Natural killer cell (primary cell): Measurements from ENCODE around the gene NETO2. TPM values are rescaled to one million over a fixed set of nuclear protein-coding genes. Genes with fewer than 3 reads are reported as not detected.
A peak's percentile ranks its signal among the peaks of the same experiment; 100 is the strongest.

Source experiments
- ATAC-seq, 3 donors: fragments of 150-1000 bp in 2 of 3; fragments of 200-7000 bp in 1 of 3; cut with Tn5 transposase; 1 replicate in 1 of 3; 2 replicates in 2 of 3; pipeline ENCODE4 v1.10.0; 2021; ENCODE audit warnings: mild to moderate bottlenecking in 2 of 3, moderate library complexity in 2 of 3
- DNase-seq, 2 donors: peaks; one replicate each; pipeline versions ENCODE4 v3.0.0 to v3.0.0-alpha.2; 2013 to 2021; ENCODE audit warnings: mixed read lengths in 1 of 2
- H3K27ac ChIP-seq: one replicate; pipeline ENCODE4 v1.5.1; 2013; ENCODE audit warnings: mild to moderate bottlenecking, low read length
- H3K27me3 ChIP-seq: one replicate; pipeline ENCODE4 v1.6.1; 2013; ENCODE audit warnings: low read length; ENCODE audit not compliant: control insufficient read depth, insufficient read depth
- H3K36me3 ChIP-seq: one replicate; pipeline ENCODE4 v1.6.1; 2013; ENCODE audit warnings: low read length; ENCODE audit not compliant: control insufficient read depth, insufficient read depth
- H3K4me1 ChIP-seq: one replicate; pipeline ENCODE4 v1.6.1; 2013; ENCODE audit warnings: low read length; ENCODE audit not compliant: control insufficient read depth, insufficient read depth
- H3K4me3 ChIP-seq: one replicate; pipeline ENCODE4 v1.5.1; 2013; ENCODE audit warnings: low read length
- H3K9me3 ChIP-seq: one replicate; pipeline ENCODE4 v1.6.1; 2013; ENCODE audit warnings: low read length; ENCODE audit not compliant: control insufficient read depth, insufficient read depth
- H3K27ac Mint-ChIP-seq, 2 donors: one replicate each; pipeline ENCODE4 v1.8.0; 2022; ENCODE audit warnings: mild to moderate bottlenecking in 2 of 2, mixed read lengths in 2 of 2, moderate library complexity in 1 of 2
- H3K27me3 Mint-ChIP-seq, 2 donors: one replicate each; pipeline ENCODE4 v1.8.0; 2022; ENCODE audit warnings: low read depth in 2 of 2, mixed read lengths in 2 of 2
- H3K36me3 Mint-ChIP-seq: one replicate; pipeline ENCODE4 v1.8.0; 2022; ENCODE audit warnings: mixed read lengths
- H3K4me1 Mint-ChIP-seq, 2 donors: one replicate each; pipeline ENCODE4 v1.8.0; 2022; ENCODE audit warnings: mixed read lengths in 2 of 2
- H3K4me3 Mint-ChIP-seq: one replicate; pipeline ENCODE4 v1.8.0; 2022; ENCODE audit warnings: mild to moderate bottlenecking, moderate library complexity, mixed read lengths
- H3K9me3 Mint-ChIP-seq, 2 donors: one replicate each; pipeline ENCODE4 v1.8.0; 2022; ENCODE audit warnings: mixed read lengths in 2 of 2
- WGBS: methylation state at CpG from one replicate; pipeline ENCODE4 v1.1.7; 2013; ENCODE audit warnings: missing lambda C conversion rate; ENCODE audit not compliant: insufficient coverage; 5-methylcytosine and 5-hydroxymethylcytosine counted together
- intact Hi-C: fragments of 100-400 bp; cut with micrococcal nuclease; formaldehyde crosslinking; loops from one replicate; pipeline ENCODE4 v1.14.2; 2022
- total RNA-seq, 4 donors: library from RNA; stranded (reverse); fragments of 120-200 nt in 1 of 4; gene quantifications; one replicate each; pipeline versions ENCODE4 v1.2.3 to v1.2.4, GENCODE V29; 2013 to 2022
- TF ChIP-seq, protein P1 (sequence below): fragments of 200-600 bp; IDR thresholded peaks from one replicate; pipeline ENCODE4 v1.8.0; 2022; ENCODE audit warnings: antibody characterized with exemption

NETO2 gene
- total RNA-seq, 3 donors from 2014 or later (not counting 1 experiment from before 2014, with no cell fraction given), result 0.40 to 0.48 TPM; not detected in 1

DNA sequence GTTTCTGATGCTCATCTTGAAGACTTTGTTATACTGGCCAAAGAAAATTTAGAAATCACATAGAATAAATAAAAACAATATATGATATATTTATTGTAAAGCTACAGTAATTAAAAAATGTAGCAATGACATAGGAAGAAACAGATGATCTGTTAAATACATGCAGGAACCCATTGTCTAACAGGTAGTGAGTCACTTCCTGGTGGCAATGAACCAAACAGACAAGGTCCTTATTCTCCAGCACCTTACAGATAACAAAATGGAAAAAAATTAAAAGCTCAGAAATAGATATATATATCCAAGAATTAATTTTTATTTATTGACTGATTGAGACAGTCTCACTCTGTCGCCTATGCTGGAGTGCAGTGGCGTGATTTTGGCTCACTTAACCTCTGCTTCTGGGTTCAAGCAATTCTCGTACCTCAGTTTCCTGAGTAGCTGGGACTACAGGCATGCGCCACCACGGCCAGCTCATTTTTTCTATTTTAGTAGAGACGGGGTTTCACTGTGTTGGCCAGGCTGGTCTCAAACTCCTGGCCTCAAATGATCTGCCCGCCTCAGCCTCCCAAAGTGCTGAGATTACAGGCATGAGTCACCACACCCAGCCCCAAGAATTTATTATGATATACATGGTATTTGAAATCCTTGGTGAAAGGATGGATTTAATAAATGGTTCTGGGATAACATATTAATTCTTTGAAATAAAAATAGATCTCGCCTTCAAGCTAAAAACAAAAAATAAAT is 7.5 kb downstream of the NETO2 start:
- no peaks in the 10 kb centered on the region for H3K4me1 ChIP-seq
- Mint-ChIP-seq H3K27ac (no peak overlapping the region), H3K36me3 (no peaks in the 10 kb centered on the region), H3K4me3 (no peak overlapping the region), H3K9me3 (no peaks in the 10 kb centered on the region), H3K4me1 (no peaks in the 10 kb centered on the region), H3K27me3 (peaks cover 6 to 46% of the 10 kb centered on the region in 2 donors)
- no peaks in the 10 kb centered on the region for H3K27me3 ChIP-seq
- TF ChIP-seq, protein P1, sequence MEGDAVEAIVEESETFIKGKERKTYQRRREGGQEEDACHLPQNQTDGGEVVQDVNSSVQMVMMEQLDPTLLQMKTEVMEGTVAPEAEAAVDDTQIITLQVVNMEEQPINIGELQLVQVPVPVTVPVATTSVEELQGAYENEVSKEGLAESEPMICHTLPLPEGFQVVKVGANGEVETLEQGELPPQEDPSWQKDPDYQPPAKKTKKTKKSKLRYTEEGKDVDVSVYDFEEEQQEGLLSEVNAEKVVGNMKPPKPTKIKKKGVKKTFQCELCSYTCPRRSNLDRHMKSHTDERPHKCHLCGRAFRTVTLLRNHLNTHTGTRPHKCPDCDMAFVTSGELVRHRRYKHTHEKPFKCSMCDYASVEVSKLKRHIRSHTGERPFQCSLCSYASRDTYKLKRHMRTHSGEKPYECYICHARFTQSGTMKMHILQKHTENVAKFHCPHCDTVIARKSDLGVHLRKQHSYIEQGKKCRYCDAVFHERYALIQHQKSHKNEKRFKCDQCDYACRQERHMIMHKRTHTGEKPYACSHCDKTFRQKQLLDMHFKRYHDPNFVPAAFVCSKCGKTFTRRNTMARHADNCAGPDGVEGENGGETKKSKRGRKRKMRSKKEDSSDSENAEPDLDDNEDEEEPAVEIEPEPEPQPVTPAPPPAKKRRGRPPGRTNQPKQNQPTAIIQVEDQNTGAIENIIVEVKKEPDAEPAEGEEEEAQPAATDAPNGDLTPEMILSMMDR, result no peak
- WGBS, result 88% methylated on average over 7 of the region's 8 CpGs
- H3K36me3 ChIP-seq, result no peaks in the 10 kb centered on the region
- no peak overlapping the region for H3K4me3 ChIP-seq
- H3K27ac ChIP-seq, result no peak overlapping the region
- intact Hi-C loops, result no loop called here
- ATAC-seq (peak in 1 of 3 donors; percentile 39), DNase-seq (peak in 1 of 2 donors; percentile 34)
- H3K9me3 ChIP-seq, result no peaks in the 10 kb centered on the region

- no peaks in the 10 kb centered on the region for H3K36me3 Mint-ChIP-seq
Observed at GRCh38 chr16:47134550-47134949, 9.2 kb downstream of the NETO2 start.

DNA sequence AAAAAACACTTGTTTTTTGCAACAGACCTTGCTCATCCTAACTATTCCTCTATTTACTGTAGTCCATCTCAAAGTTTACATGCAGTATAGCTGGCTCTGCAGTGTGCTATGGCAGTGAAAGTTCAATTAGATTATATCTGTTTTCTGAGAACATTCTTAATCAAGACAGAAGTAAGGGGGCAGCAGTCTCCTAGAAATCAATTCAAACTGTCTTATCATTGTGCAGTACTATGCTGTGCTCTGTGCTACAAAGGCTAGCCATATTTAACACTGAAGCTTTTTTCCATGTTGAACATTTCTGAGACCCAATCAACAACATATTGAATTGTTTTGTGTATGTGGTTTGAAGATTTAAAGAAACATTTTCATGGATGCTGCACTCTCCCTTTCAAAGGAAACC is 11.4 kb downstream of the NETO2 start:
- no peaks in the 10 kb centered on the region for H3K4me1 ChIP-seq
- H3K4me3 Mint-ChIP-seq, result no peak overlapping the region
- peak in 1 of 2 donors; percentile 11 for DNase-seq
- TF ChIP-seq, protein P1, result no peak
- H3K36me3 ChIP-seq, result no peaks in the 10 kb centered on the region
- no peak overlapping the region for H3K27ac ChIP-seq
- intact Hi-C loops, result no loop called here
- H3K4me3 ChIP-seq, result no peak overlapping the region
- H3K27ac Mint-ChIP-seq, result no peak overlapping the region
- peaks cover 12 to 44% of the 10 kb centered on the region in 2 donors for H3K27me3 Mint-ChIP-seq
- H3K36me3 Mint-ChIP-seq, result no peaks in the 10 kb centered on the region
- no peaks in the 10 kb centered on the region for H3K9me3 ChIP-seq
- no peaks in the 10 kb centered on the region for H3K4me1 Mint-ChIP-seq
- H3K9me3 Mint-ChIP-seq, result no peaks in the 10 kb centered on the region
- no peaks in the 10 kb centered on the region for H3K27me3 ChIP-seq
- ATAC-seq, result no peak

More at GRCh38 chr16:47134550-47134949, 9.2 kb downstream of the NETO2 start:
- Mint-ChIP-seq H3K27me3 (peaks cover 13 to 44% of the 10 kb centered on the region in 2 donors), H3K9me3 (no peaks in the 10 kb centered on the region), H3K4me3 (no peak overlapping the region), H3K27ac (no peak overlapping the region), H3K4me1 (no peaks in the 10 kb centered on the region)
- DNase-seq (no peak), ATAC-seq (no peak)
- Histone ChIP-seq H3K9me3 (no peaks in the 10 kb centered on the region), H3K4me3 (no peak overlapping the region), H3K27me3 (no peaks in the 10 kb centered on the region), H3K36me3 (no peaks in the 10 kb centered on the region), H3K4me1 (no peaks in the 10 kb centered on the region), H3K27ac (no peak overlapping the region)
- TF ChIP-seq, protein P1, result no peak
- WGBS, result 97% methylated on average over 4 of the region's 4 CpGs
- intact Hi-C loops, result no loop called here
